NCI-H1417 treated with DMSO at 0.1 percent for 48 hours (cell line): ENCODE data around the gene RNU6-1.
A peak's percentile ranks its signal among the peaks of the same experiment; 100 is the strongest.

ENCODE experiments used
- DNase-seq: peaks from one replicate; lab custom pipeline; 2025; lab: John Stamatoyannopoulos, UW

The RNU6-1 gene

DNA sequence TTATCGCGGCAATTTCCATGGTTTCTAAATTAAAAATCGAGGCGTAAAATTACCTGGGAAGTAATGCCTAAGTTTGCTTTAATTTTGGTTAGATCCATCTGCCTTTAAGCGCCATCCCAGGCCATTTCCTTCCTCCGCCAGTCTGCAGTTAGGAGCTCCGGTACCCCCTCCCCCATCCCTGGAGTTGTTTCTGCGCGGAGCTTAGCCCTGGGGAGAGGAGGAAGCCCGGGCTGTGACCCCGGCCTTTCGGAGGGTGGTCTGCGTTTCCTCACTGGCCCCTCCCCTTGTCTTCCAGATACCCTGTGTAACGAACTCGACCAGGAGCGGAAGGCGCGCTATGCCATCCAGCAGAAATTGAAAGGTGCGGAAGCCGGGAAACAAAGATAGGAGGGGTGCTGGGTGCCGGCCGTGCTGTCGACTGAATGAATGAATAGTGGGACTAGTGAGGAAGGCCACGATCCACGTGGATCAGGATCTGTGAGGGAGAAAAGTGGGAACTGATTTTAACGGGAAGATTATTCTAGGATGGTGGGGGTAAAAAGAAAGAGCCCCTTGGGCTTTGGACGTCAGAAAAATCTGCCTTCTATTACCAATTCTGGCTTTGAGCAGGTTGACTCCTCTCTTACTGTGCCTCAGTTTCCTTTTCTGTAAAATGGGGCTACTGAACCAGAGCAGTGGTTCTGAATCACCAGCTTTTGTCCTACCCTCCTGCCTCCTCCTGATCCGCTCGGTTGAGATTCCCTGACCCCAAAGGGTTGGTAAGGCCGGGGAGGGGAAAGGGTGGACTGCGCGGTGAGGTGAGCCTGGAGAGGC, 6.7 kb downstream of the RNU6-1 start:
- DNase-seq: no peak

GRCh38 chr15:67832031-67832551, 7.8 kb downstream of the RNU6-1 start:
- DNase-seq: no peak

DNA sequence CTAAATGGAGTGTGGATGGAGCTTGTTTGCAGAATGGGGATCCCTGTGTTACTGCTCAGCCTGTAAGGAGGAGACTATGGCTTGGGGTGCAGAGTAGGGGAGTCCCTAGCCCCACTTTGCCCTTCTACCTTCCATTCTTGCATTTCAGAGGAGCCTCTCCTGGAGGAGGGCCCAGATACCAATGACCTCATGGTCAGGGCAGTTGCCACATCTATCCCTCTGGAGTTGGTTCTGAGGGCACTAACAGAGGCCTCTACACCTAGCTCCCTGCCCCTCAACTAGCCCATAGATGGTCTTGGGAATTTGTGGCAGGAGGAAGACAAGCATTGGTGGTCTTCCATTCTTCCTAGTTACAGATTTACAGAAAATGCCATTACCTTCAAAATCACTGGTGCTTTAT, 8.5 kb downstream of the RNU6-1 start:
- no peak for DNase-seq

GRCh38 chr15:67829647-67830504, 10.0 kb downstream of the RNU6-1 start:
- no peak for DNase-seq

DNA sequence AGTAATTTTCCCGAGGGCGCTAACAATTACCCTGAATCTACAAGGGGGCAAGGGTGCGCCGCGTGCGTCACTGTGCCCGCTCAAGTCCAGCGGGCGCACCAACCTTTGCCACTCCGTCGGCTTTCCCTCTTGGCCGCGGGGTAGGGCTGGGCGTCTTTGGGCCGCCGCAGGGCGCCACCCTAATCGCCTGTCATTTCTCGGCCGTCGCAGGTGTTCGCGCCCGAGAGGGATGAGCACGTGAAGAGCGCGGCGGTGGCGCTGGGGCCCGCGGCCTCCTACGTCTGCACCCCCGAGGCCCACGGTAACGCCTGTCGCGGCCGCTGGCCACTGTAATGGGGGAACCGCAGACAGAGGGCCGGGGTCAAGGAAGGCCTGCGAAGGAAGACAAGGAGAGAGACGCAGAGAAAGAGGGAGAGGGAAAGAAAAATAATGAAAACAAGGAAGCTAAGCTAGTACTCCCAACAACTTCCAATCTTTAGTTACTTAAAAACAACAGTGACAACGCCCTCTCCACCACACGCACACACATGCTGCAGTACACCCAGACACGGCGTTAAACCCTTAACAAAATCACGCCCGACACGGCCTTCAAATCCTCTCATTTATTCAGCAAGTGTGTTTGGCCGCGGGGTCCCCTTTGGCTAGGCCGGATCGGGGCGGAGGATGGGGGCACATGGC, 10.7 kb downstream of the RNU6-1 start:
- no peak for DNase-seq

GRCh38 chr15:67828278-67828968, 11.4 kb downstream of the RNU6-1 start:
- DNase-seq: no peak

DNA sequence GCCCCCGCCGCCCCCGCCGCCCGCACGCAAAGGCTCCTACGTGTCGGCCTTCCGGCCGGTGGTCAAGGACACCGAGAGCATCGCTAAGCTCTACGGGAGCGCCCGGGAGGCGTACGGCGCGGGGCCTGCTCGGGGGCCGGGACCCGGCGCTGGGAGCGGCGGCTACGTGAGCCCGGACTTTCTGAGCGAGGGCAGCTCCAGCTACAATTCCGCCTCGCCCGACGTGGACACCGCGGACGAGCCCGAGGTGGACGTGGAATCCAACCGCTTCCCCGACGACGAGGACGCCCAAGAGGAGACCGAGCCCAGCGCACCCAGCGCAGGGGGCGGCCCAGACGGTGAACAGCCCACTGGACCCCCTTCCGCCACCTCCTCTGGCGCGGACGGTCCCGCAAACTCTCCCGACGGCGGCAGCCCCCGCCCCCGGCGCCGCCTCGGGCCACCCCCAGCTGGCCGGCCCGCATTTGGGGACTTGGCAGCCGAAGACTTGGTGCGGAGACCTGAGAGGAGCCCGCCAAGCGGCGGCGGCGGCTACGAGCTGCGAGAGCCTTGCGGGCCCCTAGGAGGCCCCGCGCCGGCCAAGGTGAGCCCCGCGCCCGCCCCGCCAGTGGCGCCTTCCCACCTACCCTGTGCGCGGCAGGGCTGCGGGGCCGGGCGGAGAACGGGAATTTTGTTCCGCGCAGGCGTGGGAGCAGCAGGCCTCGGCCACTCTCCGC, 12.1 kb downstream of the RNU6-1 start:
- no peak for DNase-seq

DNA sequence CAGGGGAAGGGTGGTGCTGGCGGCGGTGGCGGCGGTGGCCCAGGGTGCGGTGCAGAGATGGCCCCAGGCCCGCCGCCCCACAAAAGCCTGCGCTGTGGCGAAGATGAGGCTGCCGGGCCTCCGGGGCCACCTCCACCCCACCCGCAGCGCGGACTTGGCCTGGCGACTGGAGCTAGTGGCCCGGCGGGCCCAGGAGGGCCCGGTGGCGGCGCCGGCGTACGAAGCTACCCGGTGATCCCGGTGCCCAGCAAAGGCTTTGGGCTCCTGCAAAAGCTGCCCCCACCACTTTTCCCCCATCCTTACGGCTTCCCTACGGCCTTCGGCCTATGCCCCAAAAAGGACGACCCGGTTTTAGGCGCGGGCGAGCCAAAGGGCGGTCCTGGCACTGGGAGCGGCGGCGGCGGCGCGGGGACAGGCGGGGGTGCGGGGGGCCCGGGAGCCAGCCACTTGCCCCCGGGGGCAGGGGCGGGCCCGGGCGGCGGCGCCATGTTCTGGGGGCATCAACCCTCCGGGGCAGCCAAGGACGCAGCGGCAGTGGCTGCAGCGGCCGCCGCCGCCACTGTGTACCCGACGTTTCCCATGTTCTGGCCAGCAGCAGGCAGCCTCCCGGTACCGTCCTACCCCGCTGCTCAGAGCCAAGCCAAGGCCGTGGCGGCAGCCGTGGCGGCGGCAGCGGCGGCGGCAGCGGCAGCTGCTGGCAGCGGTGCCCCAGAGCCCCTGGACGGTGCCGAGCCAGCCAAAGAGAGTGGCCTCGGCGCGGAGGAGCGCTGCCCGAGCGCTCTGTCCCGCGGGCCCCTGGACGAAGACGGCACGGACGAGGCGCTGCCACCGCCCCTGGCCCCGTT, 12.9 kb downstream of the RNU6-1 start:
- DNase-seq: no peak

DNA sequence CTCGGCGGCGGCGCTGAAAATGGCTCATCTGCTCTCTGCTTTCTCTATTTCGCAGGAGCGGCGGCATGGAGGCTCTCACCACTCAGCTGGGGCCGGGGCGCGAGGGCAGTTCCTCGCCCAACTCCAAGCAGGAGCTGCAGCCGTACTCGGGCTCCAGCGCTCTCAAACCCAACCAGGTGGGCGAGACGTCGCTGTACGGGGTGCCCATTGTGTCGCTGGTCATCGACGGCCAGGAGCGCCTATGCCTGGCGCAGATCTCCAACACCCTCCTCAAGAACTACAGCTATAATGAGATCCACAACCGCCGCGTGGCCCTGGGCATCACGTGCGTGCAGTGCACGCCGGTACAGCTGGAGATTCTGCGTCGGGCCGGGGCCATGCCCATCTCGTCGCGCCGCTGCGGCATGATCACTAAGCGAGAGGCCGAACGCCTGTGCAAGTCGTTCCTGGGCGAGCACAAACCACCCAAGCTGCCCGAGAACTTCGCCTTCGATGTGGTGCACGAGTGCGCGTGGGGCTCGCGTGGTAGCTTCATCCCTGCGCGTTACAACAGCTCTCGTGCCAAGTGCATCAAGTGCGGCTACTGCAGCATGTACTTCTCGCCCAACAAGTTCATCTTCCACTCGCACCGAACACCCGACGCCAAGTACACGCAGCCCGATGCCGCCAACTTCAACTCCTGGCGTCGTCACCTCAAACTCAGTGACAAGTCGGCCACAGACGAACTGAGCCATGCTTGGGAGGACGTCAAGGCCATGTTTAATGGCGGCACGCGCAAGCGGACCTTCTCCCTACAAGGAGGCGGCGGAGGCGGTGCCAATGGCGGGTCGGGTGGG, 13.7 kb downstream of the RNU6-1 start:
- DNase-seq: no peak

DNA sequence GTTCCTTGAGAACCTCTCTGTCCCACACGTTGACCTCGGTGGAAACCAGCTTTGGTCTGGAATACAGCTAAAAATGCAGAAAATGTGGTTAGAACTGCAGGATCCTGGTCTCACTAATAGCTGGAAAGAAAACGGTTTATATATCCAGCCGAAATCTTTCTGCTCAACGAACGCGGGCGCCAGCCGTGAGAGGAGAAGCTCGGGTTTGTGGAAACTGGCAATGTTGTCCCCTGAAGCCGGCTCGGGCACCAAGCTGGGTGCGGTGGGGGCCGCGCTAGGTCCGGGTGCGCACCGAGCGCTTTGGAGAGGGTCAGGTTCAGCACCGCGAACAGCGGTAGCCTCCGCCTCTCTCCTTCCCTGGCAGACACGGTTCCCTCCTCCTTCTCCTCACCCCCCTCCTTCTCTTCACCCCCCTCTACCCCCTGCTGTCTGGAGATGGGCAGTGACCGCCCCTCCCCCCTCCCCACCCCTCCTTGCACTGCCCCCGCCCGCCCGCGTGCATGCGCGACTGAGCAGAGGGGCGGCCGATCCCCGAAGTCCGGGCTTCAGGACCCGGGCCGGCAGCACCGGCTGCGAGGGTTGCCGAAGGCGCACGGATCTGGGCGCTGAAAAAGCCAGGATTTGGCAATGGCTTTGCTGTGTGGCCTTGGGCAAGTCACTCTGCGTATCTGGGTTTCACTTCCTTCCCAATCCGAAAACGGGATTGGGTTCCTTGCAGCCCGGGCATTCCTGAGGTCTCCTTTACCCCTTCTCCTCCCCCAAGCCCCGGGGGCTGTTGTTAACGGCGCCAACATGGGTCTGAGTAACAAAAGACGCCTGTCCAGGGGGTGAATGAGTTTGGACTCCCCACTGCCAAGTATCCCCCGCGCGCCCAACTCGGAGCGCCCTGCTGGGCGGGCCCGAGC, 14.6 kb downstream of the RNU6-1 start, which contains the start of gene SKOR1:
Gene SKOR1, plus strand, starts transcription at position 534 of the 905 bp plus-strand sequence. Its CDS starts 94 bp downstream, at position 628.
- DNase-seq: no peak

DNA sequence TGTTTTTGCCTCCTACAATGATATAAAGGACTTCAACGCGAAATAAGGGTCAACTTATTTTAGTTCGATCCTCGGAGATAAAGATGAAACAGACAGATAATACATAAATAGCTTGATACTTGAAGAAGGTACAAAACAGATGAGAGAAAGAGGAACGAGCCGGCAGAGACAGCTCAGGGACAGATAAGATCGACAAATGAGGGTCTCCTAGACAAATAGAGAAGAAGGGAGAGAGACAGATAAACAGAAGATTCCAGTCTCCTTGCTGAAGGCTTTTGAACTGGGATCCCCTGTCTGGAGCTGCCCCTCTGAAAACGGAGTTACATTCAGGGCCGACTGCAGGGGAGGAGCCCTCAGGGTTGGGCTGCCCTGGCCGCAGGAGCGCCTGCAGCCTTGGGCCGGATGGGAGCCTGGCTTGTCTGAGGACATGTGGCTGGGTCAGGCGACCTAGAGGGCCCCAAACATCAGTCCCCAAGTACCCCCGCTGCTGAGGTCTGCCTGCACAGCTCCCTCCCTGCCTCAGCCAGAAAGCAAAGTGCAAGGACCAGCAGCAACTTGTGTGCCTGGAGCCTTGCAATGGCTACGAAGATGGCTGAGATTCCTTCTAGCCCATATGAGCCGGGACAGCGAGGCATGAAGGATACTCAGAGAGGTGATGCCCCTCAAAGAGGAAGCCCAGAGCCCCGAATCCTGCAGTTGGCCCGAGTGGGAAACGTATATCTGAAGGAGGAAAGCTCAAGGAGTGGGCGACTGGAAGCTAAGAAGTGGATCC, 15.5 kb downstream of the RNU6-1 start:
- no peak for DNase-seq

DNA sequence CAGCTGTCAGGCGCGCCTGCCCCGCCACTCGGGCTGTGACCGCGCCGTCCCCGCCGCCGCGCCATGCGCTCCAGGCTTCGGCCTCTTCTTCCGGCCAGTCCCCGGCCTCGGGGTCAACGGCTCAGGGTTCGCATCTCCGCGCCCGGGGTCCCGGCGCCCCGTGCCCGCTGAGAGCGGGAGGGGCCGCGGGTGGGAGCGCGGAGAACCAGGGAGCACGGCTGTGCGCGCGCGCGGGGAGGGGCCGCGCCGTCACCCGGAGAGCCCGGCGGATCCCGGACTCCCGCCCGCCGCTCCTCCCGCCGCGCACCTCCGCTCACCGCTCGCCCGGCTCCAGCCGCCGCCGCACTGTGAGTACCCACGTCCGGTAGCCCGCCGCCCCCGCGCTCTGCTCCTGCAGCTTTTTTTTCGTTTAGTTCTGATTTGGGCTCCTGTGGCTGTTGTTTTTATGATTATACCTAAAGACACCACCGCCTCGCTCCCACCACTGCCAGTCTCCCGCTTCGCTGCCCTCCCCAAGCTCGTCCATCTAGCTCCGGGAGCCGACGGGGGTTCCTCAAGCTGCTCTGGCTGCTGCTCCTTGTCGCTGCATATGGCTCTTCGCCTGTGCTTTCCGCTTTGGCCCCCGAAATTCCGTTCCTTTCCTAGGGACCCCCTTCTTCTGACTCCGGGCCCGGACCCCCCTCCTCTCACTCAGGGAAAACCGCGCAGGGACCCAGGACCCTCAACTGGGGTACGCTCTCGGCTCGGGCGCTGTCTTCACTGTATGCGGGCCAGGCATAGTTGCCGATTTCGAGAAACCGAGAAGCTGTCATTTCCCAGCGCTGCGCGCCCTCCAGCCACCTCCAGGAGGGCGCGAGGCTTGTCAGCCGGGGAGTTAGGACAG, 16.3 kb downstream of the RNU6-1 start:
- no peak for DNase-seq

- no peak for DNase-seq
These were observed 17.1 kb downstream of the RNU6-1 start for GRCh38 chr15:67822537-67823313.

DNA sequence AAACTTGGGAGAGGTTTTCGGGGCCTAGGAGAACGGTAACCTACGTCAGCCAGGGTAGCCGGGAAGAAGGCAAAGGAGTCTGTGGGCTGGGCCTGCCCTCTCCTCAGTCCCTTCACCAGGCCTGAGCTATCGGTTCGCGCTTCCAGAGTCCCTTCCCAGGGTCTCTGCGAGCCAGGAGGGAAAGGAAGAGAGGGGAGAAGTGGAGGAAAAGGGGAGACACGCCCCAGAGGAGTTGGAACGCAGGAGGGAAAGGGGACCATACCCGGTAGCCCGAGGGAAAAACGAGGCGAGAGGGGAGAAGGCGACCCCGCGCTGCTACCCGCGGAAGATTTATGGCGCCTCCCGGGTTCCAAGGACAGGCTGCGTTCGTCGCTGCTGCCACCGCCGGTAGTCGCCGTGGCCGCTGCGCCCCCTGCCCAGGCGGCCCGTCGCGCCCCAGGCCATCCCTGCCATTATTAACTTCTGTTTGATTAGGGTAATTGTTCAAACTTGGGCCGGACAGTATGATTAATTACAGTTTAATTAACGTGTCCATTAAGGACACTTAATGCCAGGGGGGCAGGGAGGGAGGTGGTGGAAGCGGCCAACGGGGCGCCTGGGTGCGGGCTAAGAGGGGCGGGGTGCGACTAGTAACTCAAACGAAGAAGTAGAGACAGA, 17.9 kb downstream of the RNU6-1 start:
- peak; percentile 54 for DNase-seq
